Measurements from ENCODE around the gene ANKH.

GRCh38 chr5:14873790-14874189 lies 2.2 kb upstream of the ANKH start:
- no peak for TF ChIP-seq CTCF (IDR thresholded peaks at IDR 0.05)
- no peak for TF ChIP-seq POLR2A (IDR thresholded peaks at IDR 0.05; ENCODE audit: low read length)
- TF ChIP-seq EP300 (IDR thresholded peaks at IDR 0.05), result no peak
- TF ChIP-seq ZSCAN20 (CRISPR knock-in tag; IDR thresholded peaks at IDR 0.05), result no peak
- no peak for TF ChIP-seq MAZ (IDR thresholded peaks at IDR 0.05; ENCODE audit: borderline replicate concordance, low read depth, low read length)
- no peak for TF ChIP-seq ZNF302 (CRISPR knock-in tag; IDR thresholded peaks at IDR 0.05)
- no peak for TF ChIP-seq POLR2AphosphoS2 (conservative IDR thresholded peaks at IDR 0.05; ENCODE audit: low read length)
- no peak for TF ChIP-seq PHF8 (IDR thresholded peaks at IDR 0.05; ENCODE audit: borderline replicate concordance, low read depth)
- TF ChIP-seq JUNB (IDR thresholded peaks at IDR 0.05), result no peak
- TF ChIP-seq HOXB5 (CRISPR knock-in tag; IDR thresholded peaks at IDR 0.05), result no peak
- no peak for TF ChIP-seq MYC (IDR thresholded peaks at IDR 0.05; ENCODE audit: borderline replicate concordance, low read length)
- no peak for TF ChIP-seq KDM1A (IDR thresholded peaks at IDR 0.05; ENCODE audit: low read depth)
- no peak for TF ChIP-seq HOXA7 (CRISPR knock-in tag; IDR thresholded peaks at IDR 0.05)
